K562 (cell line): ENCODE data around the gene ASPHD2. TPM values are rescaled to one million over a fixed set of nuclear protein-coding genes. Genes with fewer than 3 reads are reported as not detected.

Experiments
- ATF3 ChIP-seq, 2 experiments: fragments of 450-650 bp in 1 of 2; sonication (generic) in 1 of 2; formaldehyde crosslinking in 1 of 2; IDR thresholded peaks in 1 of 2; conservative IDR thresholded peaks in 1 of 2; 2 replicates each; pipeline versions ENCODE4 v1.6.1 to v1.8.1; 2016 to 2023; ENCODE audit warnings: mild to moderate bottlenecking in 2 of 2, moderate library complexity in 2 of 2, inconsistent platforms in 1 of 2, missing genetic modification reagents in 1 of 2
- CBFA2T2 ChIP-seq: fragments of 450-650 bp; conservative IDR thresholded peaks from 2 replicates; pipeline ENCODE4 v1.6.1; 2017; ENCODE audit warnings: mild to moderate bottlenecking
- CCNT2 ChIP-seq: IDR thresholded peaks from 2 replicates; pipeline ENCODE4 v1.6.1; 2011; ENCODE audit warnings: borderline replicate concordance, low read depth, mild to moderate bottlenecking, moderate library complexity, mixed read lengths, low read length; ENCODE audit not compliant: insufficient read length; ENCODE audit errors: extremely low read depth
- CREB3L1 ChIP-seq: fragments of 450-650 bp; IDR thresholded peaks from 2 replicates; pipeline ENCODE4 v1.6.1; 2014; ENCODE audit warnings: low read depth, mild to moderate bottlenecking, moderate library complexity, borderline replicate concordance
- DDX20 ChIP-seq: fragments of 450-650 bp; IDR thresholded peaks from 2 replicates; pipeline ENCODE4 v1.6.1; 2016; ENCODE audit warnings: missing genetic modification characterization, low read depth, mild to moderate bottlenecking, missing compliant biosample characterization, moderate library complexity
- FOXK1 ChIP-seq: sonication (generic); formaldehyde crosslinking; IDR thresholded peaks from 2 replicates; pipeline ENCODE4 v1.8.0; 2022; ENCODE audit warnings: missing genetic modification reagents, mild to moderate bottlenecking, borderline replicate concordance
- HOXB6 ChIP-seq: fragments of 250-450 bp; sonication (Bioruptor Pico); IDR thresholded peaks from 2 replicates; pipeline ENCODE4 v1.5.1; 2022; ENCODE audit warnings: mild to moderate bottlenecking, borderline replicate concordance
- KLF10 ChIP-seq: fragments of 250-450 bp; sonication (Bioruptor Pico); IDR thresholded peaks from 2 replicates; pipeline ENCODE4 v1.6.1; 2021; ENCODE audit warnings: matching md5 sums
- RAD51 ChIP-seq: fragments of 450-650 bp; IDR thresholded peaks from 2 replicates; pipeline ENCODE4 v1.7.1; 2016; ENCODE audit warnings: low read depth, mild to moderate bottlenecking, borderline replicate concordance
- RBM25 ChIP-seq: fragments of 200-400 bp; formaldehyde crosslinking; IDR thresholded peaks from 2 replicates; pipeline ENCODE4 v1.6.1; 2018; ENCODE audit warnings: low read length, low read depth, moderate library complexity; ENCODE audit not compliant: severe bottlenecking
- TCF7 ChIP-seq: sonication (generic); IDR thresholded peaks from 2 replicates; pipeline ENCODE4 v1.6.1; 2016; ENCODE audit warnings: antibody characterized with exemption, borderline replicate concordance
- ZNF253 ChIP-seq: fragments of 250-450 bp; sonication (Bioruptor Pico); conservative IDR thresholded peaks from 2 replicates; pipeline ENCODE4 v1.6.1; 2021; ENCODE audit warnings: mild to moderate bottlenecking
- ZNF280B ChIP-seq: fragments of 250-450 bp; sonication (Bioruptor Pico); IDR thresholded peaks from 2 replicates; pipeline ENCODE4 v1.5.1; 2021; ENCODE audit warnings: mild to moderate bottlenecking
- ZNF41 ChIP-seq: fragments of 250-450 bp; sonication (Bioruptor Pico); conservative IDR thresholded peaks from 2 replicates; pipeline ENCODE4 v1.4.0; 2020; ENCODE audit warnings: mild to moderate bottlenecking
- ZNF668 ChIP-seq: fragments of 250-450 bp; sonication (Bioruptor Pico); IDR thresholded peaks from 2 replicates; pipeline ENCODE4 v1.8.0; 2022; ENCODE audit warnings: mild to moderate bottlenecking, inconsistent platforms
- ZNF766 ChIP-seq: fragments of 200-800 bp; sonication (Bioruptor generic); conservative IDR thresholded peaks from 2 replicates; pipeline ENCODE4 v1.6.1; 2016; ENCODE audit warnings: missing genetic modification characterization, missing compliant biosample characterization
- ZNF77 ChIP-seq: fragments of 250-450 bp; sonication (Bioruptor Pico); IDR thresholded peaks from 2 replicates; pipeline ENCODE4 v1.5.0; 2020
- ZZZ3 ChIP-seq: fragments of 450-650 bp; IDR thresholded peaks from 2 replicates; pipeline ENCODE4 v1.6.1; 2016; ENCODE audit warnings: antibody characterized with exemption, mild to moderate bottlenecking, moderate library complexity
- polyA plus RNA-seq, 8 experiments: library from polyadenylated mRNA; depleted of rRNA in 4 of 8; stranded (reverse) in 5 of 8; unstranded in 3 of 8; fragments of >200 nt; fragmentation: Nextera tagmentation in 2 of 8; fragmentation: Illumina TruSeq in 1 of 8; extraction: Ambion mirVana in 2 of 8; extraction: Trizol in 1 of 8; gene quantifications; 2 replicates each; pipeline versions ENCODE4 v1.2.1 to v1.2.3, GENCODE V29; 2011 to 2014; ENCODE audit warnings: inconsistent platforms in 1 of 8, missing spikeins in 1 of 8
- total RNA-seq, 7 experiments: library from RNA; depleted of rRNA in 6 of 7; stranded (reverse); fragments of >200 nt in 6 of 7; fragmentation: Illumina TruSeq in 2 of 7; extraction: Trizol in 2 of 7; gene quantifications; 2 replicates each; pipeline versions ENCODE4 v1.2.1 to v1.2.3, GENCODE V29; 2011 to 2021; ENCODE audit warnings: low replicate concordance in 1 of 7
- TF ChIP-seq, protein P1 (sequence below): sonication (generic); formaldehyde crosslinking; IDR thresholded peaks from 2 replicates; pipeline ENCODE4 v1.9.0; 2022; ENCODE audit warnings: mild to moderate bottlenecking, missing genetic modification reagents
- TF ChIP-seq, protein P2 (sequence below): fragments of 450-650 bp; formaldehyde crosslinking; IDR thresholded peaks from 2 replicates; pipeline ENCODE4 v1.4.0; 2020; ENCODE audit warnings: mild to moderate bottlenecking, mixed read lengths
- TF ChIP-seq, protein P3 (sequence below): fragments of 450-650 bp; IDR thresholded peaks from 2 replicates; pipeline ENCODE4 v1.6.1; 2017; ENCODE audit warnings: mild to moderate bottlenecking, moderate library complexity

The ASPHD2 gene
- total and polyA plus RNA-seq, 9 of the 15 experiments (the other 6 are each of a cell fraction or from before 2014, with no cell fraction given): 0.18 to 0.64 (median 0.36) TPM

GRCh38 chr22:26401726-26402125, 27.3 kb upstream of the ASPHD2 start (continued):
- TF ChIP-seq, protein P1, sequence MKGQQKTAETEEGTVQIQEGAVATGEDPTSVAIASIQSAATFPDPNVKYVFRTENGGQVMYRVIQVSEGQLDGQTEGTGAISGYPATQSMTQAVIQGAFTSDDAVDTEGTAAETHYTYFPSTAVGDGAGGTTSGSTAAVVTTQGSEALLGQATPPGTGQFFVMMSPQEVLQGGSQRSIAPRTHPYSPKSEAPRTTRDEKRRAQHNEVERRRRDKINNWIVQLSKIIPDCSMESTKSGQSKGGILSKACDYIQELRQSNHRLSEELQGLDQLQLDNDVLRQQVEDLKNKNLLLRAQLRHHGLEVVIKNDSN (CRISPR knock-in tag): peak; percentile 85
- no peak for TF ChIP-seq KLF10
- TF ChIP-seq RAD51: peak; percentile 94
- no peak for TF ChIP-seq ZNF41 (CRISPR knock-in tag)
- TF ChIP-seq ZZZ3: no peak
- TF ChIP-seq RBM25: no peak
- TF ChIP-seq FOXK1 (CRISPR knock-in tag): no peak
- peak; percentile 62 for TF ChIP-seq CBFA2T2
- peak; percentile 35; the same call in 1 of the 2 replicates for TF ChIP-seq ZNF766
- TF ChIP-seq HOXB6: no peak
- TF ChIP-seq TCF7: no peak
- TF ChIP-seq ATF3 (IDR thresholded peaks at IDR 0.05): no peak
- TF ChIP-seq ATF3 (CRISPR knock-in tag; conservative IDR thresholded peaks at IDR 0.05): no peak
- no peak for TF ChIP-seq ZNF77 (CRISPR knock-in tag)
- TF ChIP-seq, protein P2, sequence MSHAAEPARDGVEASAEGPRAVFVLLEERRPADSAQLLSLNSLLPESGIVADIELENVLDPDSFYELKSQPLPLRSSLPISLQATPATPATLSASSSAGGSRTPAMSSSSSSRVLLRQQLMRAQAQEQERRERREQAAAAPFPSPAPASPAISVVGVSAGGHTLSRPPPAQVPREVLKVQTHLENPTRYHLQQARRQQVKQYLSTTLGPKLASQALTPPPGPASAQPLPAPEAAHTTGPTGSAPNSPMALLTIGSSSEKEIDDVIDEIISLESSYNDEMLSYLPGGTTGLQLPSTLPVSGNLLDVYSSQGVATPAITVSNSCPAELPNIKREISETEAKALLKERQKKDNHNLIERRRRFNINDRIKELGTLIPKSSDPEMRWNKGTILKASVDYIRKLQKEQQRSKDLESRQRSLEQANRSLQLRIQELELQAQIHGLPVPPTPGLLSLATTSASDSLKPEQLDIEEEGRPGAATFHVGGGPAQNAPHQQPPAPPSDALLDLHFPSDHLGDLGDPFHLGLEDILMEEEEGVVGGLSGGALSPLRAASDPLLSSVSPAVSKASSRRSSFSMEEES (CRISPR knock-in tag): peak; percentile 90
- TF ChIP-seq ZNF280B: no peak
- TF ChIP-seq ZNF668 (CRISPR knock-in tag): no peak
- TF ChIP-seq CREB3L1: no peak
- no peak for TF ChIP-seq CCNT2
- TF ChIP-seq, protein P3, sequence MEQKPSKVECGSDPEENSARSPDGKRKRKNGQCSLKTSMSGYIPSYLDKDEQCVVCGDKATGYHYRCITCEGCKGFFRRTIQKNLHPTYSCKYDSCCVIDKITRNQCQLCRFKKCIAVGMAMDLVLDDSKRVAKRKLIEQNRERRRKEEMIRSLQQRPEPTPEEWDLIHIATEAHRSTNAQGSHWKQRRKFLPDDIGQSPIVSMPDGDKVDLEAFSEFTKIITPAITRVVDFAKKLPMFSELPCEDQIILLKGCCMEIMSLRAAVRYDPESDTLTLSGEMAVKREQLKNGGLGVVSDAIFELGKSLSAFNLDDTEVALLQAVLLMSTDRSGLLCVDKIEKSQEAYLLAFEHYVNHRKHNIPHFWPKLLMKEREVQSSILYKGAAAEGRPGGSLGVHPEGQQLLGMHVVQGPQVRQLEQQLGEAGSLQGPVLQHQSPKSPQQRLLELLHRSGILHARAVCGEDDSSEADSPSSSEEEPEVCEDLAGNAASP: no peak
- no peak for TF ChIP-seq DDX20 (tag)
- TF ChIP-seq ZNF253 (CRISPR knock-in tag): no peak
